Posterior vena cava (tissue), 2 donors: Measurements from ENCODE around the gene LTBP2. TPM values are rescaled to one million over a fixed set of nuclear protein-coding genes. Genes with fewer than 3 reads are reported as not detected.
A peak's percentile ranks its signal among the peaks of the same experiment; 100 is the strongest.

ENCODE experiments used
- DNase-seq: peaks from one replicate; pipeline ENCODE4 v3.0.0-alpha.2; 2020; ENCODE audit warnings: low spot score
- intact Hi-C, 2 donors: fragments of 100-400 bp; cut with DNase I; formaldehyde crosslinking; loops; one replicate each; pipeline versions ENCODE4 v1.14.1 to v1.14.2; 2022 to 2023
- long read RNA-seq, 2 donors: library from polyadenylated mRNA; unstranded; transcript quantifications; one replicate each; pipeline ENCODE4 v2.0.0, GENCODE V29; 2020 to 2021
- total RNA-seq, 2 donors: library from RNA; stranded (reverse); fragmentation: NEBNext Ultra II Directional; extraction: Animal tissue kit (Norgen Biotek cat#: 25700); gene quantifications; one replicate each; pipeline ENCODE4 v1.2.1, GENCODE V29; 2021
- donor health status: DM: yes; HTN: yes; CAD: no.
- donor health status: DM: yes; HTN: yes; CAD: no.

The LTBP2 gene
- 100 to 1,000 TPM; 141 to 168 TPM for total RNA-seq
- long read RNA-seq, donor 1, transcript LTBP2-203 (2 exons, 863 nt) = major isoform, 5 of 82 reads
- long read RNA-seq, donor 1, partial matches to known transcripts = 58 of 82 reads
- long read RNA-seq, donor 1, other reads (novel, unspliced or antisense) = 19 of 82 reads
- long read RNA-seq, donor 2, transcript LTBP2-203 (2 exons, 863 nt) = major isoform, 7 of 71 reads
- long read RNA-seq, donor 2, partial matches to known transcripts = 44 of 71 reads
- long read RNA-seq, donor 2, other reads (novel, unspliced or antisense) = 20 of 71 reads

DNA sequence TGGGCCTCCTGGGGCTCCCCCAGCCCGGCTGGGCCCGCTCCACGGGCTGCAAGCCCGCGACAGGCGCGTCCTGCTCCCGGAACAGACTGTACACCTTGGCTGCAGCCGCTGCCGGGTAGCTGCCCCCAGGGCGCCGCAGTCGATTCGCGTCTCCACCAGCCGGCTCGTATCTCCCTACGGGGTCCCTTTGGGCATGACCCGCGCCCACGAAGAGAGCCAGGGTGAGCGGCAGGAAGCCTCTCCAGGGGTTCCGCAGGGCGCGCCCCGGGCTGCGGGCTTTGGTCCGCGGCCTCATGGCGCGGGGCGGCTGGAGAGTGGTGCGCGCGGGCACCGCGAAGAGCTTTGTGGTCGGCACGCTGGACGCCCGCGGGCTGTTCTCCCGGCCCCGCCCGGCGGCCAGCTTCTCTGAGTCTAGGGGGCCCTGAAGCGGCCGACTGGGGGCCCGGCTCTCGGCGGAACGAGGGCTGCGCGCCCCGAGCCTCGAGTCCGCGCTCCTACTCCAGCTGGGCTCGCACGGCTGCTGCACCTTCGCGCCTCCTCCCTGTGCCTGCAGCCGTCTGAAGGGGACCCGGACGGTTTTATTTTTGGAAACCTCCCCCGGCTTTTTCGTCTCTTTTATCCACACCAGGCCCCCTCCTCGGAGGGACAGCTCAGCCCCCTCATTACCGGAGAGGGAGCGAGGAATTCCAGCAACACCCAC, at the start of gene LTBP2:
LTBP2 (minus strand) TSS at position 588 of the 700 bp plus-strand sequence; CDS start at position 295, 293 bp downstream.
- intact Hi-C loops = loop anchor here (10.0 kb wide), 2 partner anchors 103 to 247 kb away; partner anchors contain the start of genes AREL1 (in 1 of the 2) and FCF1 (in 1 of the 2)

DNA sequence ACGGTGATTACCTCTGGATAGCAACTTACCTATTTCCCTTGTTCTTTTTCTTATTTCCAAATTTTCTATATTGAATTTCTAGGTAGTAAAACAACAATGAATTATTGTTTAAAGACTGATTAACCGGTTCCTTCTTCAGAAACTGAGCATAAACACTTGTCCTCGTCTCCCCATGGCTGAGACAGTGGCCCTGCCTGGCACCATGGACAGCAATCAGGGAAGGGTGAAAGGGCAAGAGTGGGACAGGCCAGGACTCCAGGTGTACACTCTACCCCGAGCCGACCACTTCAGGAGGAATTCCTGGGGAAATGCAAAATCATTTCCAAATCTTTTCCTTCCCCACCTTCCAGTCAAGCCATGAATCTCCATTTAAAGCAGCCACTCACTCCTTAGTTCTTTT, 48.8 kb upstream of the LTBP2 start:
- DNase-seq = no peak
- intact Hi-C loops = no loop called here

More for the DNA sequence above, at the start of gene LTBP2:
- no peak for DNase-seq

DNA sequence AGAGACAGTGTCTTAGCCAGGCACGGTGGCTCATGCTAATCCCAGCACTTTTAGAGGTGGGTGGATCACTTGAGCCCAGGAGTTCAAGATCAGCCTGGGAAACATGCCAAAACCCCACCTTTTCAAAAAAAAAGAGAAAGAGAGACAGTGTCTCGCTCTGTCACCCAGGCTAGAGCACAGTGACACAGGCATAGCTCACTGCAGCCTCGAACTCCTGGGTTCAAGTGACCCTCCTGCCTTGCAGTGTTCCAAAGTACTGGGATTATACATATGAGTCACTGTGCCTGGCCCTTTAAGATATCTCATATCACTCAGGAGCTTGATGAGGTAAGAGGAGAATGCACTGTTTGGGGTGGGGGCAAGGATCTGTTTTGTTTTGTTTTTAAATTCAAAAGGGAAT, 48.1 kb upstream of the LTBP2 start:
- DNase-seq = no peak
- intact Hi-C loops = no loop called here

DNA sequence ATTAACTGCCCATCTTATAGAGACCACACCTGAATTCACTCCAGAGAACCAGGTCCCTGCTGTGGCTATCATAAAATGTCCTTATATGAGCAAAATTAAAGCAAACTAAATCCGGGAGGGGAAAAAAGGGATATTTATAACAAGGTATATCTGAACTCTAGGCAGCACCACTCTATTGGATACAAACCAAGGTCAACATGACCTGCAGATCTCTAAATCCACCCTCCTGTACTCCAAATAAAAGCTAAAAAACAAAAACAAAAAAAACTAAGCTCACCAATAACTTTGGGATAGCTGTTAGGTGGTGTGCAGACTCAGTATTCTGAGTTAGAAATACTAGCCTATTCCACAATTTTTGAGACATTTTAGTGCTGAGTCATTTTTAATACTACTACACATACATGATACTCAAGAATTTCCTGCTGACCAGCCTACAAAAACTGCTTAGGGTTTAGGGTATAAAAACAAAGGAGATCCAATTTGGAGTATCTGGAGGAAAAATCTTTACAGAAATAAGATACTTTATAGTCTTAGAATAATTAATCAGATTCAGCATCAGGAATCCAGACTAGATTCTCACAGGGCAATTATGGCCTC, 46.6 kb upstream of the LTBP2 start:
- intact Hi-C loops = no loop called here
- no peak for DNase-seq

DNA sequence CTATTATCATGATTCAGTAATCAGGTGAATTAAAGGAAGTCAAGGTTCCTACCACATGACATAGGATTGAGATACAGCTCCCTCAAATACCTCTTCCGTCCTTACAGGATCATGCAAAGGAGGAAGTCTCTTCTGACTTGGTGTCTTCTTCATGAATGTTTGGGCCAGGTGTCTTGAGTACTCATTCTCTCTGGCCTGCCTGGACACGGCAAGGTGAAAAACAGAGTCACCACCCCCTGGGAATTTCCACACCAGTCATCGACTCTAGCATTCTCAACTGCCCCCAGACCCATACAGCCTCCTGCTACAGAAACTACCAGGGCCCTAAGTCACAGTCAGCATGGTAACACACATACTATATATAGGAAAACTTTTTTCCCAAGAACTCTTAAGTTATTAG, 44.9 kb upstream of the LTBP2 start:
- no peak for DNase-seq
- intact Hi-C loops = no loop called here

DNA sequence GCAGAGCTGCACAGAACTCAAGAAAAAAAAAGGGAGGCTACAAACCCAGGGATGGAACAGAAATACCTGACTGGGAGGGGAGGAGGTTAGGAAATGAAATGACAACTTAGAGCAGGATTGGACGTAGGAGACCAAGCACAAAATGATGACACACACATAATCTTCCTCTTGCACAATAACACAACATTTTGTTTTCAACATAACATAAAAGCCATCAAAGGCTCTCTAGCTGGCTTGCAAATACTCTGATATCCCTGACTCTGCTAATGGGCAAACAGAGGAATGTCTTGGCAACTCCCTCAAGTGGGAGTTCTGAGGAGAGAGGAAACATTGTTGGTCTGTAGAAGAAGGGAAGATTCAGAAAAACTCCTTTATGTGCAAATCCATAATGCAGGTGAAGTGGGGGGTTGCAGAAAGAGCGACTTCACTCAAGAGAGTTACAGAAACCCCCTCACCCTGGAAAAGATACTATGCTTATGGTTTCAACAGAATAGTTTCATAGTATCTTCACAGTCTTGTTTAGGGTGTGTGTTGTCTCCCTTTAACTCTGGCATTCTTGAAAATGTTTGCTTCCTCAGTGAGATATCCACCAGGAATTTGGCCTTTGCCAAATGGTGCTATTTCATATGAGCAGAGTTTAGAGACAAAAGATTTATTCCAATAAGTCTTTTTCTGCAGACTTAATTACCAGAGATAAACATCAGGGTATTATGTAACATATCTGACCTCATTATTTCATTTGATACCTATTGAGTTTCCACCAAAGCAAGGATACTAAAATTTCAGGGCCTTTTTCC, 43.8 kb upstream of the LTBP2 start:
- intact Hi-C loops = no loop called here
- DNase-seq = no peak

GRCh38 chr14:74654931-74655330, 42.9 kb upstream of the LTBP2 start:
- intact Hi-C loops = no loop called here
- DNase-seq = no peak

DNA sequence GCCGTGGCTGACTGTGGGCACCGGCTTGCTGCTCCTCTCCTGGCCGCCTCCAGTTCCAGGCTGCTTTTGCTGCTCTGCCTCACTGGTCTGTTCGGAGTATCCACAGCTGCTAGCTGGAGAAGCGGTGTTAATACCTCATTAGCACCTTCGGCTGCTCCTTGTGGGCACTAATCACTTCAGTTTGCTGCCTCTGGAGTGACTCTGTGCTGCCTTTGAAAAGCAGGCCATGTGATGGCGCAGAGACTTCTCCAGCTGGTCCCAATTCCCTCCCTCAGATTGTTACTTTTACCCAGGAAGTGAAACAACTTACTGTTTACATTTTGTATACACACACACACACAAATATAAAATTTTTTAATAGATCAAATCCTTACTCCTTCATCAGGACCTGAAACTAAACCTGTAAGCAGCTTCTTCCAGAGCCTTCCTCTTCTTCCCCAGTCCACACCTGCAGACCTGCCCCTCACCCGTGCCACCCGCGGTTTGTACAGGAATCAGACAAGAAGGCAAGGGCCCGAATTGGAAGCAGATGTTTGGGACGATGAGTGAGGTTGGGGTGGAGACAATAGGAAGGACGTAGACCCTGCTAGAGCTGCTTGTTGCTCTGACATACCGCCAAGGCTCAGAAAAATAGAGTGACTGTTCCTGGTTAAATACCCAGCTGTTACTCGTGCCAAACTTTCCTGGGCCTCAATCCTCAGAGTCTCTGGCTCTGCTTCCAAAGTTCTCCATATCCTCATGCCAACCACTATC, 41.5 kb upstream of the LTBP2 start:
- intact Hi-C loops = no loop called here
- no peak for DNase-seq

- intact Hi-C loops = no loop called here
- DNase-seq = no peak
Measured at GRCh38 chr14:74652541-74652940, 40.5 kb upstream of the LTBP2 start.

DNA sequence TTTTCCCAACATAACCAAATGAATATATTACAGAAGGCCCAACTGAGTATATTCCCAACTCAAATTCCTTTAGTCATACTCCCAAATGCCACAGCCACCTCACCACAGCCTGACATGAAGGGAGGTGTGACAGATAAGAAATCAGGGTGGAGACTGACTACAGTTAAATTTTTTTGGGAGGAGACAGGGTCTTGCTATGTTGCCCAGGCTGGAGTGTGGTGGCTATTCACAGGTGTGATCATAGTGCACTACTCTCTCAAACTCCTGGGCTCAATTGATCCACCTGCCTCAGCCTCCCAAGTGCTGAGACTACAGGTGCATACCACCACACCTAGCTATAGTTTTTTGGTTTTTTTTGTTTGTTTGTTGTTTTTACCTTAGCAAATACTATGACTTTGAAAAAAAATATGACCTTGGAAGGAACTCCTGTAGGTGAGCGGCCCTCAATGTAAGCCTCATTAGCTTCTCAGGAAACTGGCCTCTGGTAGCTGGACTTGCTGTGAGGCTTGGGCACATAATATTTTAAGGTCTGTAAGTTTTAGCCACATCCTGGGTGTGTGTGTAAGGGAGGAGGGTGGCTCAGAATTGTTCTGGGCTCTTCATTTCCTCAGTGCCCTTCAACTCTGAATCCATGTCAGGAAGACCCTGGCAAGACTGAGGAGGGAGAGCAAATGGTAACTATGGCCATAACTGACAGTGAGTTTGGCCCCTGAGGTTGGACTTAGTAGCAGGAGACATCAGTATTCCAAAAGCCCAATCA, 39.1 kb upstream of the LTBP2 start:
- no peak for DNase-seq
- intact Hi-C loops = no loop called here

DNA sequence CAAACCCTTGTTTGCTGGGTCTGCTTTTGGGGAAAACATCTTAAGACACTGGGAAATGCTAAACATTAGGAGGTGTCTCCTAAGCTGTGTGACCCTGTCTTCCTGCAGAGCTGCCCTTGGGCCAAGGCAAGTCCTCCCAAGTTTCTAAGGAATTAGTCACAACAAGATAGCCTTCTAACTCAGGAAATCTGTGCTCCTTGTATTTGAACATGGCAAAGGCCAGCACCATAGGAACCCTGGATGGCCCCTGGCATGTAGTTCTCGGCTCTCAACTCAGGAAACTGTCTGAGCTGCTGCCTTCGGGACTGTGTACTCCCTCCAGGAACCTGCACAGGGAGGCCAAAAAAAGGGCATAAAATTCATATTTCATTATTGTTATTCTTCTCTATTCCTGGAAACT, 37.6 kb upstream of the LTBP2 start:
- peak; percentile 66 for DNase-seq
- intact Hi-C loops = no loop called here

DNA sequence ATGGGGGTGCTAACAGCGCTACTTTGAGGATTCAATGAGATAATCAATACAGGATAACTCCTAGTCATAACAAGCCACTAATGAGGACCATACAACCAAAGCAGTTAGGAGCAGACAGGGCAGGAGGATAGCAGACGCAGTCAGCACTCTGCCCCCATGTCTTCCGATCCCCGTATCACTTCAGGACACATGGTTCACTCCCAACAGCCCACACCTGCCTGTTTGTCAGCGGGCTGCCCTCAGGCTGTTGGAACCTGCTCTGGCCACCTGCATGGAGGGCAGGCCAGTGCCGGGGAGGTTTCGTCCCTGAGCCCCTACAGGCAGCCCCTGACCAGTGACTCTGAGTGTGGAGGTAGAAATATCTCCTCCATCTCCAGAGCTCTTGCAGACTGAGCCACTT, 37.1 kb upstream of the LTBP2 start:
- DNase-seq = peak; percentile 64
- intact Hi-C loops = no loop called here

- intact Hi-C loops = no loop called here
- peak; percentile 53 for DNase-seq
Measured at GRCh38 chr14:74648601-74649000, 36.6 kb upstream of the LTBP2 start.

- intact Hi-C loops = no loop called here
- DNase-seq = peak; percentile 68
Measured at GRCh38 chr14:74647678-74648461, 35.8 kb upstream of the LTBP2 start.

DNA sequence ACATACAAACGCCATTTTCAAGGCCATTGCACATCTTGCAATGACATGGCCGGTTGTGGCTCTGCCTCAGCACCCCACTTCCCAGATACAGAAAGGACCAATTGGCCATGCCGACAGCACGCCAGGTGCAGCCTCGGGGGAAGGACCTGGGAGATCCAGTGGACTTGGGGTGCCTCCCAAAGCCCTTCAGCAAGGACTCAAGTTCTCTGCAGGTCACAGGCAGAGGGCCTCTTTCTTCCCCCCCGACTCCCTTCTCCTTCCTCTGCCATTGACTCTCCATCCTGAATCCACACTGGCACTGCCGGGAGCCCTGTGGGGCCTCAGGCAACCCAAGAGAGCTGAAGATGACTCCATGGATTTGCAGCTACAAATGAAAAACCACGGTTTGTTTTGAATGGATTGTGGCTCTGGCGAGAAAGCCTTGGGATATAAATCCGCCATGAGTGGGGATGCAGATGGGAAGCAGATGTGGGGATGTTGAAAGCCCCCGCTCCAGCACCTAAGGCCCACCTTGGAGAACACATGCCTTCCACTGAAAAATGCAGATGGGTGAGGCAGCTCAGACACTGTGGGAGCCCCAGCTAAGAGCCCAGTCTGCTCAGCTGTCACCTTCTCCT, 35.1 kb upstream of the LTBP2 start:
- DNase-seq = peak; percentile 53
- intact Hi-C loops = no loop called here

DNA sequence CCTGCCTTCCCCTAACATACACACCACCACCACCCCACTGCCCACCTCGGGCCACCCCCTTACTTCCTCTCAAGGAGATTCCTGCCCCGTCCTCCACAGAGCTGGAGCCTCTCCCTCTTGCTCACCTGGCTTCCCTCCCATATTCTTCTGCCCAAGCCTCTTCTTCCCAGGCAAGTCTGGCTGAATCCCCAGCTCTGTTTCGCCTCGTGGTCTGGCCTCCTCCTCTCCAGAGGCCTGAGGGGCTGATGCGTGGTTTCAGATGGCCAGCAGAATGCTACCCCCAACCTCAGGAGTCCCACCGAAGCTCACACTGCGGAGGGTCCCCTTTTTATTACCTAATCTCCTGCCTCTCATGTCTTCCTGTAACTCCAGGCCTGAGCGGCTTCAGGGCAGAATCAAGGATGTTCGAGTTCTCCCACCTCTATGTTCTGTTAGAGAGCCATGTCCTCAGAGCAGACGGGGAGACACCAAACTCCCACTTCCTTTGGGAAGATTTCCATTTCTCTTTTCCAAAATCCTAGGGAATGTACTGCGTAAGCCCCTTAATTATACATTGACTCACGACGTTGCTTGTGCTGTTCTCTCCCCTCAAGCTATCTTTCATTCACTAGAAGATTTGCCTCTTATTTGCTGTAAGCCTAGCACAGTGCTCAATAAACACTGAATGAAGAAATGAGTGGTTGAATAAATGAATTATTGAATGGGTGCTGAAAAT, 33.9 kb upstream of the LTBP2 start:
- peak; percentile 78 for DNase-seq

DNA sequence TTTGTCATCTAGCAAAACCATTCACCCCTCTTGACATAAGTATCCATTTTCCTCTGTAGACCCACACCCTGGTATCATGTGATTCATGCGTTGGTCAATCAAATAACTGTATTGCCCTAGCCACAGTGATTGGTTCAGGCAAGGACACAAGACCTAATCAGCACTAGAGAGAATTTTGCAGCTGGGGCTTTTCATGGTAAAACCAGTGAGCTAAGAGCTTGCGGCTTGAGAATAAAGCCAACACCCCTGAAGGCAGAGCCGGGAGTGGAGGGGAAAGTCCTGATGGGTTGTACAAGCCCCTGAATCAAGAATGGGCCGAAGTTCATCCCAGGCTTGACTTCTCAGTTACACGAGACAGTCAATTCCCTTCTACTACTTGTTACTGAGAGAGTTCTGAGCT, 33.2 kb upstream of the LTBP2 start:
- DNase-seq = peak; percentile 8
- intact Hi-C loops = no loop called here

More for the DNA sequence above, 33.9 kb upstream of the LTBP2 start:
- intact Hi-C loops = no loop called here
